ENCODE data around the gene GMDS.

- TF ChIP-seq CTCF (conservative IDR thresholded peaks at IDR 0.05; ENCODE audit: low read depth, low read length) (no peak), POLR2A (IDR thresholded peaks at IDR 0.05; ENCODE audit: low read depth, low read length) (no peak), BHLHE40 (IDR thresholded peaks at IDR 0.05; ENCODE audit: low read depth, low read length) (no peak)
Observed at GRCh38 chr6:1798303-1798964, 447.0 kb downstream of the GMDS start.
